ENCODE data around the gene MCTP2.

MCTP2 gene

GRCh38 chr15:94263341-94264273 is 32.2 kb downstream of the MCTP2 start:
- DNase-seq = no peak

GRCh38 chr15:94265009-94265408 is 33.6 kb downstream of the MCTP2 start:
- no peak for DNase-seq

- DNase-seq = no peak
Measured at GRCh38 chr15:94265982-94266381, 34.6 kb downstream of the MCTP2 start.

- DNase-seq = no peak
Measured at GRCh38 chr15:94266789-94267188, 35.4 kb downstream of the MCTP2 start.

- no peak for DNase-seq
Measured at GRCh38 chr15:94269954-94270353, 38.6 kb downstream of the MCTP2 start.

GRCh38 chr15:94270570-94270969 is 39.2 kb downstream of the MCTP2 start:
- no peak for DNase-seq

GRCh38 chr15:94272251-94272898 is 41.0 kb downstream of the MCTP2 start:
- DNase-seq = no peak

GRCh38 chr15:94273826-94274225 is 42.5 kb downstream of the MCTP2 start:
- no peak for DNase-seq

GRCh38 chr15:94274745-94275144 is 43.4 kb downstream of the MCTP2 start:
- no peak for DNase-seq

GRCh38 chr15:94277485-94277884 is 46.1 kb downstream of the MCTP2 start:
- DNase-seq = no peak

- no peak for DNase-seq
Measured at GRCh38 chr15:94279736-94280135, 48.4 kb downstream of the MCTP2 start.

- DNase-seq = no peak
Measured at GRCh38 chr15:94280301-94280700, 48.9 kb downstream of the MCTP2 start.

GRCh38 chr15:94282269-94283250 is 51.2 kb downstream of the MCTP2 start:
- no peak for DNase-seq

GRCh38 chr15:94286583-94286982 is 55.2 kb downstream of the MCTP2 start:
- no peak for DNase-seq

GRCh38 chr15:94287794-94288246 is 56.5 kb downstream of the MCTP2 start:
- no peak for DNase-seq

- DNase-seq = no peak
Measured at GRCh38 chr15:94290730-94291129, 59.4 kb downstream of the MCTP2 start.

- no peak for DNase-seq
Measured at GRCh38 chr15:94293411-94294402, 62.3 kb downstream of the MCTP2 start.

GRCh38 chr15:94294556-94294955 is 63.2 kb downstream of the MCTP2 start:
- DNase-seq = no peak

- DNase-seq = no peak
Measured at GRCh38 chr15:94295275-94295674, 63.9 kb downstream of the MCTP2 start.

GRCh38 chr15:94296717-94297116 is 65.4 kb downstream of the MCTP2 start:
- no peak for DNase-seq

- no peak for DNase-seq
Measured at GRCh38 chr15:94297558-94297957, 66.2 kb downstream of the MCTP2 start.

- no peak for DNase-seq
Measured at GRCh38 chr15:94298364-94298763, 67.0 kb downstream of the MCTP2 start.
